RCC 7860 (cell line): ENCODE data around the gene CYSRT1.
A peak's percentile ranks its signal among the peaks of the same experiment; 100 is the strongest.
"Not testable (repeated sequence)": the region's sequence is repeated elsewhere in the genome, so short reads cannot be mapped to it uniquely, and the experiment has no call there.

Experiments used
- DNase-seq: peaks from one replicate; pipeline ENCODE4 v3.0.0-alpha.2; 2015; ENCODE audit warnings: low spot score
- FAIRE-seq: peaks from 2 replicates; lab custom pipeline; 2012; peaks lifted over from hg19 to GRCh38; lab: Jason Lieb, UNC

Gene CYSRT1

GRCh38 chr9:137247916-137248175 is 22.9 kb downstream of the CYSRT1 start:
- FAIRE-seq (no peak), DNase-seq (no peak)

GRCh38 chr9:137250329-137251193 is 25.6 kb downstream of the CYSRT1 start:
- FAIRE-seq (no peak), DNase-seq (no peak)

- FAIRE-seq (no peak), DNase-seq (no peak)
Observed at GRCh38 chr9:137251194-137251461, 26.2 kb downstream of the CYSRT1 start, which contains the start of gene STPG3. Gene STPG3 (plus strand): TSS chr9:137251286. CDS start chr9:137251287, 1 bp downstream.

- FAIRE-seq (no peak), DNase-seq (no peak)
Observed at GRCh38 chr9:137251490-137252268, 26.7 kb downstream of the CYSRT1 start.

- no peak for FAIRE-seq
- no peak for DNase-seq
Observed at GRCh38 chr9:137252555-137253506, 27.9 kb downstream of the CYSRT1 start.

- FAIRE-seq (no peak), DNase-seq (peak; percentile 9)
Observed at GRCh38 chr9:137253717-137254623, 29.0 kb downstream of the CYSRT1 start.

- no peak for FAIRE-seq
Observed at GRCh38 chr9:137254624-137255447, 29.9 kb downstream of the CYSRT1 start, which contains the start of gene NELFB. Gene NELFB (plus strand): TSS chr9:137255327.

GRCh38 chr9:137255448-137256114 is 30.6 kb downstream of the CYSRT1 start:
- DNase-seq (peak; percentile 7), FAIRE-seq (no peak)

More at GRCh38 chr9:137254624-137255447, 29.9 kb downstream of the CYSRT1 start, which contains the start of gene NELFB:
- DNase-seq, result peak; percentile 82

- no peak for DNase-seq
- FAIRE-seq, result no peak
Observed at GRCh38 chr9:137256362-137256761, 31.4 kb downstream of the CYSRT1 start.

GRCh38 chr9:137256856-137257255 is 31.9 kb downstream of the CYSRT1 start:
- DNase-seq (no peak), FAIRE-seq (no peak)

- FAIRE-seq, result peak; percentile 18
- DNase-seq, result not testable (repeated sequence)
Observed at GRCh38 chr9:137262173-137262908, 37.4 kb downstream of the CYSRT1 start.

- FAIRE-seq, result no peak
Observed at GRCh38 chr9:137262909-137263285, 37.9 kb downstream of the CYSRT1 start.

GRCh38 chr9:137263506-137263905 is 38.5 kb downstream of the CYSRT1 start:
- no peak for DNase-seq
- FAIRE-seq, result no peak

More at GRCh38 chr9:137262909-137263285, 37.9 kb downstream of the CYSRT1 start:
- no peak for DNase-seq

GRCh38 chr9:137264067-137264466 is 39.1 kb downstream of the CYSRT1 start:
- FAIRE-seq (no peak), DNase-seq (no peak)

- FAIRE-seq, result no peak
- no peak for DNase-seq
Observed at GRCh38 chr9:137265496-137266161, 40.7 kb downstream of the CYSRT1 start.

- FAIRE-seq (no peak), DNase-seq (no peak)
Observed at GRCh38 chr9:137266162-137266527, 41.2 kb downstream of the CYSRT1 start.
